Loucy (cell line): Measurements from ENCODE around the gene FYN.

Experiments used
- H2AFZ ChIP-seq: fragments of 200-600 bp; sonication (generic); 2 replicates; pipeline ENCODE4 v1.6.0; 2016; ENCODE audit warnings: antibody characterized with exemption, mild to moderate bottlenecking, low read length, moderate library complexity
- H3F3A ChIP-seq: fragments of 200-600 bp; 2 replicates; pipeline ENCODE4 v1.6.0; 2016; ENCODE audit warnings: antibody characterized with exemption, low read depth, mild to moderate bottlenecking
- H3K27me3 ChIP-seq: fragments of 200-600 bp; sonication (generic); 2 replicates; pipeline ENCODE4 v1.6.1; 2014; ENCODE audit warnings: low read length, mild to moderate bottlenecking; ENCODE audit not compliant: insufficient read depth, poor library complexity, severe bottlenecking
- H3K36me3 ChIP-seq: fragments of 200-600 bp; sonication (generic); 2 replicates; pipeline ENCODE4 v1.6.1; 2016; ENCODE audit warnings: low read length; ENCODE audit not compliant: insufficient read depth
- H3K4me1 ChIP-seq: fragments of 200-600 bp; sonication (generic); 2 replicates; pipeline ENCODE4 v1.5.1; 2014; ENCODE audit warnings: low read length, mild to moderate bottlenecking; ENCODE audit not compliant: insufficient read depth, poor library complexity, severe bottlenecking
- H3K4me2 ChIP-seq: fragments of 200-600 bp; sonication (generic); 2 replicates; pipeline ENCODE4 v1.6.0; 2014; ENCODE audit warnings: antibody characterized with exemption, low read length, low read depth, mild to moderate bottlenecking; ENCODE audit not compliant: poor library complexity, severe bottlenecking
- H3K4me3 ChIP-seq: fragments of 200-600 bp; sonication (generic); 2 replicates; pipeline ENCODE4 v1.5.1; 2014; ENCODE audit warnings: low read length, mild to moderate bottlenecking, mixed read lengths; ENCODE audit not compliant: poor library complexity, severe bottlenecking
- H3K79me2 ChIP-seq: fragments of 200-600 bp; sonication (generic); 2 replicates; pipeline ENCODE4 v1.6.1; 2014; ENCODE audit warnings: low read length; ENCODE audit not compliant: insufficient read depth
- H3K9ac ChIP-seq: fragments of 200-600 bp; sonication (generic); 2 replicates; pipeline ENCODE4 v1.6.0; 2014; ENCODE audit warnings: mild to moderate bottlenecking, low read depth, low read length, moderate library complexity; ENCODE audit not compliant: poor library complexity, severe bottlenecking
- H3K9me2 ChIP-seq: fragments of 200-600 bp; sonication (generic); replicated peaks from 2 replicates; pipeline ENCODE4 v1.6.1; 2016; ENCODE audit warnings: low read depth, low read length, mixed read lengths
- H3K9me3 ChIP-seq: fragments of 200-600 bp; sonication (generic); 2 replicates; pipeline ENCODE4 v1.6.1; 2014; ENCODE audit warnings: mild to moderate bottlenecking, antibody characterized with exemption, low read length, low read depth; ENCODE audit not compliant: insufficient read depth
- H4K20me1 ChIP-seq: fragments of 200-600 bp; sonication (generic); 2 replicates; pipeline ENCODE4 v1.6.0; 2014; ENCODE audit warnings: antibody characterized with exemption, low read length, mild to moderate bottlenecking; ENCODE audit not compliant: insufficient read depth, poor library complexity, severe bottlenecking
- CTCF ChIP-seq: fragments of 200-600 bp; sonication (generic); conservative IDR thresholded peaks from 2 replicates; pipeline ENCODE4 v1.5.1; 2014; ENCODE audit warnings: mild to moderate bottlenecking, antibody characterized with exemption, low read length
- EZH2phosphoT487 ChIP-seq: fragments of 200-600 bp; IDR thresholded peaks from 2 replicates; pipeline ENCODE4 v1.6.1; 2018; ENCODE audit warnings: antibody characterized with exemption, mild to moderate bottlenecking, moderate library complexity, borderline replicate concordance

FYN gene

GRCh38 chr6:111632468-111633247, 240.6 kb downstream of the FYN start:
- Histone ChIP-seq H3K9ac (no peak overlapping the region), H4K20me1 (no peaks in the 10 kb centered on the region), H2AFZ (no peak overlapping the region), H3K4me2 (no peak overlapping the region), H3K27me3 (no peaks in the 10 kb centered on the region), H3K9me2 (no peaks in the 10 kb centered on the region), H3K9me3 (no peaks in the 10 kb centered on the region), H3F3A (no peaks in the 10 kb centered on the region), H3K4me1 (peaks cover 16% of the 10 kb centered on the region), H3K79me2 (no peaks in the 10 kb centered on the region), H3K4me3 (no peak overlapping the region), H3K36me3 (no peaks in the 10 kb centered on the region)
- no peak for TF ChIP-seq CTCF
- TF ChIP-seq EZH2phosphoT487: no peak

DNA sequence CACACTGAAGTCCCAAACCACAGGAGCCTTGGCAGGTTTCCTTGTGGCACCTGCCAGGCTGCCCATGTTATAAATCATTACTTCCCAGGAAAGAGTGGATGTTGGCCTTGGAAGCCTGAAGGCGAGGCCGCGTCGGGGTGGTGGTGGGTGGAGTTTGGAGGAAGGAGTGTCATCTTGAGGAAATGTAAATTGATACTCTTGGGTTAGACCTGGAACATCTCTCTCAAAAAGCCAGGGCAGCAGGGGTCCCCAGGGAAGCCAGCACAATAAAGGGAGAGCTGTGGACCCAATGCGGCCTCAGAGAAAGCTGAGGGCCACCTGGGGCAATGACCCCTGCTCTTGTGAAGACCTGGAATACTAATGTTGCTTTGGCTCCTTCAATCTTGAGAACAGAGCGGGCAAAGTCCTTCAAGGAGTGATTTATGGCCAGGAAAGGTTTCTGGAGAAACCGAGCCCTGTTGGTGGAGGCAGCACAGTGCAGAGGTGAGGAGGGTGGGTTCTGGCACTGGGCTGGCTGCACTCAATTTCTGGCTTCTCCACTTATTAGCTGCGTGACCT, 241.3 kb downstream of the FYN start:
- Histone ChIP-seq H3F3A (no peaks in the 10 kb centered on the region), H3K27me3 (no peaks in the 10 kb centered on the region), H3K4me2 (no peak overlapping the region), H3K9me3 (no peaks in the 10 kb centered on the region), H3K79me2 (no peaks in the 10 kb centered on the region), H2AFZ (no peak overlapping the region), H3K4me1 (peaks cover 16% of the 10 kb centered on the region), H4K20me1 (no peaks in the 10 kb centered on the region), H3K36me3 (no peaks in the 10 kb centered on the region), H3K4me3 (no peak overlapping the region), H3K9ac (no peak overlapping the region), H3K9me2 (no peaks in the 10 kb centered on the region)
- TF ChIP-seq EZH2phosphoT487 (no peak), CTCF (no peak)

- no peaks in the 10 kb centered on the region for H3F3A ChIP-seq
- TF ChIP-seq CTCF: no peak
- no peak for TF ChIP-seq EZH2phosphoT487
- H3K9me3 ChIP-seq: no peaks in the 10 kb centered on the region
- no peaks in the 10 kb centered on the region for H3K9me2 ChIP-seq
- no peaks in the 10 kb centered on the region for H3K27me3 ChIP-seq
- H3K4me2 ChIP-seq: peak overlapping the region; percentile 8
- peaks cover 16% of the 10 kb centered on the region for H3K4me1 ChIP-seq
- no peak overlapping the region for H3K9ac ChIP-seq
- H3K36me3 ChIP-seq: no peaks in the 10 kb centered on the region
- no peak overlapping the region for H3K4me3 ChIP-seq
- H4K20me1 ChIP-seq: no peaks in the 10 kb centered on the region
- H3K79me2 ChIP-seq: no peaks in the 10 kb centered on the region
- no peak overlapping the region for H2AFZ ChIP-seq
Measured at GRCh38 chr6:111631018-111631417, 242.2 kb downstream of the FYN start.
